Vagina (tissue), 2 donors: ENCODE data around the gene SAMD1. TPM values are rescaled to one million over a fixed set of nuclear protein-coding genes. Genes with fewer than 3 reads are reported as not detected.

Experiments used
- DNase-seq, 2 donors: peaks; one replicate each; pipeline ENCODE4 v3.0.0-alpha.2; 2017; ENCODE audit errors: extremely low spot score in 2 of 2
- H3K27ac ChIP-seq: fragments of 200-600 bp; sonication (generic); one replicate; pipeline ENCODE4 v1.5.1; 2019
- H3K27me3 ChIP-seq: fragments of 200-600 bp; sonication (generic); one replicate; pipeline ENCODE4 v1.5.1; 2019
- H3K36me3 ChIP-seq, 2 donors: fragments of 200-600 bp; sonication (generic); one replicate each; pipeline ENCODE4 v1.5.1; 2017 to 2019
- H3K4me1 ChIP-seq: fragments of 200-600 bp; sonication (generic); one replicate; pipeline ENCODE4 v1.5.1; 2019
- H3K4me3 ChIP-seq, 2 donors: fragments of 200-600 bp; sonication (generic); 1 replicate in 1 of 2; 2 replicates in 1 of 2; pipeline ENCODE4 v1.5.1; 2016 to 2019
- H3K9me3 ChIP-seq: fragments of 200-600 bp; sonication (generic); one replicate; pipeline ENCODE4 v1.5.1; 2019
- CTCF ChIP-seq, 3 experiments: fragments of 450-650 bp in 2 of 3; fragments of 200-600 bp in 1 of 3; sonication (generic) in 1 of 3; IDR thresholded peaks; one replicate each; pipeline ENCODE4 v1.5.1; 2017 to 2019; ENCODE audit warnings: antibody characterized with exemption in 3 of 3, mild to moderate bottlenecking in 2 of 3, moderate library complexity in 2 of 3
- POLR2A ChIP-seq, 2 donors: fragments of 450-650 bp; IDR thresholded peaks; one replicate each; pipeline ENCODE4 v1.6.1; 2017; ENCODE audit warnings: antibody characterized with exemption in 2 of 2, mild to moderate bottlenecking in 2 of 2, moderate library complexity in 2 of 2
- POLR2AphosphoS5 ChIP-seq, 2 donors: sonication (generic); formaldehyde crosslinking; IDR thresholded peaks; one replicate each; pipeline ENCODE4 v1.9.0; 2017; ENCODE audit warnings: antibody characterized with exemption in 2 of 2, mild to moderate bottlenecking in 2 of 2, low read depth in 1 of 2; ENCODE audit not compliant: insufficient read depth in 1 of 2
- intact Hi-C: fragments of 100-400 bp; cut with DNase I; formaldehyde crosslinking; loops from one replicate; pipeline ENCODE4 v1.15.1; 2023
- total RNA-seq: library from RNA; depleted of rRNA; stranded (reverse); fragments of >200 nt; gene quantifications from one replicate; pipeline ENCODE4 v1.2.3, GENCODE V29; 2016

The SAMD1 gene
- total RNA-seq, 1 donor from 2014 or later: 6.9 TPM

GRCh38 chr19:14078411-14078810 is 12.1 kb downstream of the SAMD1 start:
- Histone ChIP-seq H3K27ac (no peak overlapping the region), H3K9me3 (no peaks in the 10 kb centered on the region), H3K36me3 (no peaks in the 10 kb centered on the region), H3K4me3 (no peak overlapping the region), H3K27me3 (no peaks in the 10 kb centered on the region), H3K4me1 (peaks cover 41% of the 10 kb centered on the region)
- no peak for TF ChIP-seq POLR2AphosphoS5 (IDR thresholded peaks at IDR 0.05; ENCODE audit: insufficient read depth in 1 of 2, low read depth in 1 of 2)
- TF ChIP-seq POLR2A (IDR thresholded peaks at IDR 0.05): no peak
- TF ChIP-seq CTCF (IDR thresholded peaks at IDR 0.05): no peak
- intact Hi-C loops: no loop called here
- no peak for DNase-seq

- Histone ChIP-seq H3K36me3 (no peaks in the 10 kb centered on the region), H3K27me3 (no peaks in the 10 kb centered on the region), H3K4me3 (peak overlapping the region; percentile 60 to 67), H3K9me3 (no peaks in the 10 kb centered on the region), H3K27ac (peak overlapping the region; percentile 93), H3K4me1 (peaks cover 33% of the 10 kb centered on the region)
- DNase-seq: no peak
- TF ChIP-seq POLR2AphosphoS5 (IDR thresholded peaks at IDR 0.05; ENCODE audit: insufficient read depth in 1 of 2, low read depth in 1 of 2) (no peak), POLR2A (IDR thresholded peaks at IDR 0.05) (no peak), CTCF (IDR thresholded peaks at IDR 0.05) (no peak)
- intact Hi-C loops: loop anchor here (2.0 to 5.0 kb wide), 2 partner anchors 63 to 193 kb away; partner anchors contain the start of gene ASF1B
Observed at GRCh38 chr19:14073925-14074838, 16.4 kb downstream of the SAMD1 start.

GRCh38 chr19:14073261-14073924 is 17.2 kb downstream of the SAMD1 start:
- peaks cover 33% of the 10 kb centered on the region for H3K4me1 ChIP-seq
- H3K36me3 ChIP-seq: no peaks in the 10 kb centered on the region
- DNase-seq: no peak
- H3K4me3 ChIP-seq: peak overlapping the region; percentile 60 to 67
- no peaks in the 10 kb centered on the region for H3K27me3 ChIP-seq
- TF ChIP-seq POLR2AphosphoS5 (IDR thresholded peaks at IDR 0.05; ENCODE audit: insufficient read depth in 1 of 2, low read depth in 1 of 2) (peak in 1 of 2 donors; percentile 49), POLR2A (IDR thresholded peaks at IDR 0.05) (no peak), CTCF (IDR thresholded peaks at IDR 0.05) (peak in 1 of 3 experiments; percentile 52)
- intact Hi-C loops: loop anchor here (5.0 kb wide), 1 partner anchor 64 kb away; the partner anchor contains the start of gene ASF1B
- H3K9me3 ChIP-seq: no peaks in the 10 kb centered on the region
- peak overlapping the region; percentile 93 for H3K27ac ChIP-seq

GRCh38 chr19:14072535-14073260 is 17.9 kb downstream of the SAMD1 start, which contains the start of gene MISP3:
Gene MISP3 (plus strand): TSS chr19:14072786. CDS start chr19:14073310, 524 bp downstream.
- peak within 1 kb of the TSS; percentile 60 to 67 for H3K4me3 ChIP-seq
- intact Hi-C loops: loop anchor here (5.0 kb wide), 1 partner anchor 65 kb away; the partner anchor contains the start of gene ASF1B
- peaks cover 33% of the 10 kb centered on the region for H3K4me1 ChIP-seq
- peak in 1 of 3 experiments; percentile 6 for TF ChIP-seq CTCF (IDR thresholded peaks at IDR 0.05)
- TF ChIP-seq POLR2A (IDR thresholded peaks at IDR 0.05): no peak
- no peaks in the 10 kb centered on the region for H3K9me3 ChIP-seq
- DNase-seq: no peak
- no peaks in the 10 kb centered on the region for H3K36me3 ChIP-seq
- H3K27me3 ChIP-seq: no peaks in the 10 kb centered on the region
- peak within 1 kb of the TSS; percentile 93 for H3K27ac ChIP-seq
